ENCODE data around the gene ITPR3. TPM values are rescaled to one million over a fixed set of nuclear protein-coding genes. Genes with fewer than 3 reads are reported as not detected.

Gene ITPR3
- total RNA-seq, 1 donor, result 15.1 TPM

DNA sequence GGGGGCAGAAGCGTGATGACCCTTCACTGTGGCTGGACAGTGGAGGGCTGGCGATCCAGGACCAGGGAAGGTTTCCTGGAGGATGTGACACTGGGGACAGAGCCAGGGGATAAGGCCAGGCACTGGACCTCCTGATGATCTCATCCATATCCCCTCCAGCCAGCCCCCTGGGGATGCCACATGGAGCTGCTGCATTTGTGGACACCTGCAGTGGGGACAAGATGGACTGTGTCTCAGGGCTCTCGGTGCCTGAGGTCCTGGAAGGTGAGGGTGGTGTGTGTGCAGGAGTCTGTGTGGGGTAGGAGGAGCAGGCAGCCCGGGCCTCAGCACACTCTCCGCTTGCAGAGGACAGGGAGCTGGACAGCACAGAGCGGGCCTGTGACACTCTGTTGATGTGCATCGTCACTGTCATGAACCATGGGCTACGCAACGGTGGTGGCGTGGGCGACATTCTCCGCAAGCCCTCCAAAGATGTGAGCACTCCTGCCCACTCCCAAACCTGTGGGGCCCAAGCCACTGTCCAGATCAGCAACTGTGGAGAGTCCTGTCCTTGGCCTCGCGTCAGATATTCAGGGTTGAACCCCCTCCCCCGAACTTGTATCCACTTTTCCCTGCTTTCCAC, 70.4 kb downstream of the ITPR3 start:
- no peak for TF ChIP-seq CTCF (IDR thresholded peaks at IDR 0.05; ENCODE audit: insufficient read depth, low read depth, low read length)
- DNase-seq (ENCODE audit: low read depth), result no peak
- no peak overlapping the region for H3K4me3 ChIP-seq (ENCODE audit: low read depth, low read length)

GRCh38 chr6:33692078-33692759, 71.1 kb downstream of the ITPR3 start:
- TF ChIP-seq CTCF (IDR thresholded peaks at IDR 0.05; ENCODE audit: insufficient read depth, low read depth, low read length), result no peak
- no peak for DNase-seq (ENCODE audit: low read depth)
- no peak overlapping the region for H3K4me3 ChIP-seq (ENCODE audit: low read depth, low read length)

DNA sequence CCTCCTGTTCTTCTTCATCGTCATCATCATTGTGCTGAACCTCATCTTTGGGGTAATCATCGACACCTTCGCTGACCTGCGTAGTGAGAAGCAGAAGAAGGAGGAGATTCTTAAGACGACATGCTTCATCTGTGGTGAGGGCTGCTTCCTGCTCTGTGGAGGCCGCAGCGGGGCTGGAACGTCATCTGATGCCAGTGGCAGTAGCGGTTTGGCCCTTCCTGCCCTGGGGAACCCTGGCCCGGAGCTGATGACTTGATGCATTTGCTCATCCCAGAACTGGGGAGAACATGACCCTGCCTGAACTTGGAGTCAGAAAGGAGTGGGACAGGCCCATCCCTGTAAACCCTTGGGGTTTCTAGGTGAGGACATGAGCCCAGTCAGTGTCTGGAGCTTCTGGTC, 71.6 kb downstream of the ITPR3 start:
- TF ChIP-seq CTCF (IDR thresholded peaks at IDR 0.05; ENCODE audit: insufficient read depth, low read depth, low read length), result no peak
- no peak for DNase-seq (ENCODE audit: low read depth)
- no peak overlapping the region for H3K4me3 ChIP-seq (ENCODE audit: low read depth, low read length)

- peak; percentile 18 for DNase-seq (ENCODE audit: low read depth)
- no peak overlapping the region for H3K4me3 ChIP-seq (ENCODE audit: low read depth, low read length)
- no peak for TF ChIP-seq CTCF (IDR thresholded peaks at IDR 0.05; ENCODE audit: insufficient read depth, low read depth, low read length)
These were observed 72.3 kb downstream of the ITPR3 start for GRCh38 chr6:33693186-33694105.

DNA sequence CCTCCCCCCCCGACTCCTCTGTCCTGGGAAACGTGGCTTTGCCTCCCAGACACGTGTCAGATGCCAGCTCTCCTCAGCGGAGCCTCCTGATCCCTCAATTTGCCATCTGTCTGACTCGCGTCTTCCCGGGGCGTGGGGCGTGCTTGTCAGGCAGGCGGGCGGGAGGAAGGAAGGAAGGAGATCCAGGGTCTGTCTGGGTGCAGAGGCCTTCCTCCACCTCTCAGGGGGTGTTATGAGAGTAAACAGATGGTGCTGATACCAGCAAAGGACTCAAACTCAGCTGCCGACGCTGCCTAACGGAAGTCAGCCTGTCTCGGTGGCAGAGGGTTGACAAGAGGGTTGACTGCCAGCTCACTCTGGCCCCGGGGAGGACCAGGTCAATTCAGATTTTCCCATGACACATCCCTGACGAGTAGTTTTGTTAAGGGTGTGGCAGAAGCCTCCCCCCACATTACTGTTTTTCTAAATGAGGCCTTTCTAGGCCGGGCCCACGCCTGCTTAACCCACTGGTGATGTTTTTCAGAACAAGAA, 73.3 kb downstream of the ITPR3 start:
- peak; percentile 64 for DNase-seq (ENCODE audit: low read depth)
- H3K4me3 ChIP-seq (ENCODE audit: low read depth, low read length), result no peak overlapping the region
- no peak for TF ChIP-seq CTCF (IDR thresholded peaks at IDR 0.05; ENCODE audit: insufficient read depth, low read depth, low read length)

DNA sequence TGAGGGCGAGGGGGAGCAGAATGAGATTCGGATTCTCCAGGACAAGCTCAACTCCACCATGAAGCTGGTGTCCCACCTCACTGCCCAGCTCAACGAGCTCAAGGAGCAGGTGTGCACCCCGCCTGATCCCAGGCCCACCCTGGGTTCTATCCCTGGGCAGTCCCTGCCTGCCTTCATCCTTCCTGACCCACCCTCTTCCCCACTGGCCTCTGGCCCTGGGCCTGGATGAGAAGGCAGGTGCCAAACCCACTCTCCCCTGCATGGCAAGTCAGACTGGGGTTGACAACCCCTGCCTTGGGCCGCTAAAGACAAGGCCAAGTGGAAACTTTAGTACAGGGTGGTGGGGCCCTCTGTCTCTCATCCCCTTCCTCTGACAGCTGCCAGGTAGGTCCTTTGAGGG, 73.9 kb downstream of the ITPR3 start:
- no peak for TF ChIP-seq CTCF (IDR thresholded peaks at IDR 0.05; ENCODE audit: insufficient read depth, low read depth, low read length)
- DNase-seq (ENCODE audit: low read depth), result no peak
- no peak overlapping the region for H3K4me3 ChIP-seq (ENCODE audit: low read depth, low read length)
